Gastrocnemius medialis (tissue), 4 donors: ENCODE data around the gene LOXL3.

Experiments used
- CTCF ChIP-seq, 5 experiments: fragments of 450-650 bp in 3 of 5; fragments of 200-600 bp in 2 of 5; sonication (generic) in 2 of 5; IDR thresholded peaks in 4 of 5; conservative IDR thresholded peaks in 1 of 5; 1 replicate in 4 of 5; 2 replicates in 1 of 5; pipeline ENCODE4 v1.5.1; 2016 to 2019; ENCODE audit warnings: antibody characterized with exemption in 5 of 5, mild to moderate bottlenecking in 3 of 5, moderate library complexity in 3 of 5
- POLR2A ChIP-seq, 2 donors: fragments of 450-650 bp; IDR thresholded peaks; one replicate each; pipeline ENCODE4 v1.6.1; 2017; ENCODE audit warnings: antibody characterized with exemption in 2 of 2, mild to moderate bottlenecking in 2 of 2, moderate library complexity in 2 of 2

- no peak for TF ChIP-seq POLR2A (IDR thresholded peaks at IDR 0.05)
- no peak for TF ChIP-seq CTCF (IDR thresholded peaks at IDR 0.05 in 4 of 5, conservative IDR thresholded peaks at IDR 0.05 in 1 of 5)
Observed at GRCh38 chr2:74566754-74567085, 13.0 kb upstream of the LOXL3 start.
